GM13977 (cell line): ENCODE data around the gene POLR2E.

Source experiments
- DNase-seq: peaks from one replicate; pipeline ENCODE4 v3.0.0; 2012; ENCODE audit warnings: low spot score
- in situ Hi-C: fragments of 300-500 bp; cut with MboI; formaldehyde crosslinking; loops from one replicate; pipeline ENCODE4 v1.12.0; 2022; ENCODE audit warnings: low sequenced_read_pairs, low pct_unique_long_range_greater_than_20kb, mixed read lengths, inconsistent platforms; ENCODE audit not compliant: unreplicated experiment
- TF ChIP-seq, protein P1 (sequence below): IDR thresholded peaks from 2 replicates; pipeline ENCODE4 v1.5.1; 2012; ENCODE audit warnings: mild to moderate bottlenecking, control low read depth; ENCODE audit not compliant: insufficient read depth; ENCODE audit errors: extremely low read depth, missing control alignments

Gene POLR2E

DNA sequence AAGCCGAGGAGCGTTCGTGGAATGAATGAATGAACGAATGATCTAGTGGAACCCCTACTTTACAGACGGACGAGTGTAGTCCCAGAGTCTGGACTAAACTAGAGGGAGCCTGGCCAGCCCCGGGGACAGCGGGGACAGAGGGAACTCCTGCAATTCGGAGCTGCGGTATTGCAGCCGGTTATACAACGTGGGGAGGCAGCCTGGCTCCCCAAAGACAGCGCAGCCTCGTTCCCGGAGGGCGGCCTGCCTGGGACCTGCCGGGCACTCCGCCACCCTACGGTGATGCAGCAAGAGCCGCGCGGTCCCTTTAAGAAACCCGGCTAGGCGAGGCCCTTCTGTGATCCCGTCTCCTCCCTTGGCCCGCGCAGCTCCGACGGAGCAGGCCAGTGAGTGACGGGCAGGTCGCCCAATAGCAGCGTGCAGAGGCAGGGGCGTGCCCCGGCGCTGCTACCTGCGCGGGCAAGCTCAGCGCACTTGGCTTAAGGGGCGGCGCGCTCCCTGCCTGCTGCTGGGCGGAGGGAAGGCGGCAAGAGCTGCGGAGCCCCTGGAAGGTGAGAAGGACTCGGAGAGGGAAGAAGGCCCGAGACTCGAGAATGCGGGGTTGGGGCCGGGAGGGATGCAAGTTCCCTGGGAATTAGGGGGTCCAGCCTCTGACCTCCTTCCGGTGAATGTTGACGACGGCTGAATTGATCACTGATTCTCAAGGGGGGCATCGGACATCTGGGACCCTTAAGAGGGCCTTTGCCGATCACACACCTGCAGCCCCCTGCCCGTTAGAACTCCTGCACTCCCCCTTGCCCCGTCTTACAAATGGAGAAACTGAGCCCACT is 55.3 kb downstream of the POLR2E start, which contains the start of gene ABCA7:
Gene ABCA7 (plus strand): TSS at position 462 of the 830 bp plus-strand sequence. CDS start 1,255 bp downstream, outside the sequence.
- in situ Hi-C loops, result no loop called here
- TF ChIP-seq, protein P1, sequence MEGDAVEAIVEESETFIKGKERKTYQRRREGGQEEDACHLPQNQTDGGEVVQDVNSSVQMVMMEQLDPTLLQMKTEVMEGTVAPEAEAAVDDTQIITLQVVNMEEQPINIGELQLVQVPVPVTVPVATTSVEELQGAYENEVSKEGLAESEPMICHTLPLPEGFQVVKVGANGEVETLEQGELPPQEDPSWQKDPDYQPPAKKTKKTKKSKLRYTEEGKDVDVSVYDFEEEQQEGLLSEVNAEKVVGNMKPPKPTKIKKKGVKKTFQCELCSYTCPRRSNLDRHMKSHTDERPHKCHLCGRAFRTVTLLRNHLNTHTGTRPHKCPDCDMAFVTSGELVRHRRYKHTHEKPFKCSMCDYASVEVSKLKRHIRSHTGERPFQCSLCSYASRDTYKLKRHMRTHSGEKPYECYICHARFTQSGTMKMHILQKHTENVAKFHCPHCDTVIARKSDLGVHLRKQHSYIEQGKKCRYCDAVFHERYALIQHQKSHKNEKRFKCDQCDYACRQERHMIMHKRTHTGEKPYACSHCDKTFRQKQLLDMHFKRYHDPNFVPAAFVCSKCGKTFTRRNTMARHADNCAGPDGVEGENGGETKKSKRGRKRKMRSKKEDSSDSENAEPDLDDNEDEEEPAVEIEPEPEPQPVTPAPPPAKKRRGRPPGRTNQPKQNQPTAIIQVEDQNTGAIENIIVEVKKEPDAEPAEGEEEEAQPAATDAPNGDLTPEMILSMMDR, result no peak
- peak; percentile 97 for DNase-seq

DNA sequence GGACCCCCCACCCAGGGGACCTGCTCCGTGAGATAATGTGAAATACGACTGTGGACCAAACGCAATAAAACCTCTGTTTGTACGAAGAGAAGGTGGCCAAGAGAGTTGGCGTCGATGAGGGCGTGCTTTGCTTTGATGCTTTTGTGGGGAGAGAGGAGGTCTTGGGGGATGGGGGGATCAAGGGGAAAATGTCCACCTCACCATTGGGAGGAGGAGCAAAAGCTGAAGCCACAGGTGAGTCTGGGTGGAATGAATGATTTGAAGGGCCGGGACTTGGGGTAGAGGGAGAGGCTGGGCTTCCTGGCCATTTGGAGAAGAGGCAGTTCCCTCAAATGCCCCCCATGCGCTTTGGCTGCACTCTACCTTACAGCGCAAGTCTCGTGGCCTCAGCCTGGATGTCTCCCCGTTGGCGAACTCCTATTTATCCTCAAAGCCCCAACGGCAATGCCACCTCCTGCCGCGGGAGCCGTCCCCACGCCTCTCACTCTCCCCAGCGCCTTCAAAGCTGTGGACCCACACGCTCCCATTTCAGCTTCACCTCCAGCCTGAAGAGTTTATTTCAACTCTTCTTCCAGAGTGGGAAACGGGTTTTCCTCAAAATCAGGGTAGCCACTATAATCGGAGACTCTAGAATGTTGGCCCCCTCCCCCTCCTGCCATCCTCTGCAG is 56.1 kb downstream of the POLR2E start:
- in situ Hi-C loops, result no loop called here
- TF ChIP-seq, protein P1, result no peak
- no peak for DNase-seq

DNA sequence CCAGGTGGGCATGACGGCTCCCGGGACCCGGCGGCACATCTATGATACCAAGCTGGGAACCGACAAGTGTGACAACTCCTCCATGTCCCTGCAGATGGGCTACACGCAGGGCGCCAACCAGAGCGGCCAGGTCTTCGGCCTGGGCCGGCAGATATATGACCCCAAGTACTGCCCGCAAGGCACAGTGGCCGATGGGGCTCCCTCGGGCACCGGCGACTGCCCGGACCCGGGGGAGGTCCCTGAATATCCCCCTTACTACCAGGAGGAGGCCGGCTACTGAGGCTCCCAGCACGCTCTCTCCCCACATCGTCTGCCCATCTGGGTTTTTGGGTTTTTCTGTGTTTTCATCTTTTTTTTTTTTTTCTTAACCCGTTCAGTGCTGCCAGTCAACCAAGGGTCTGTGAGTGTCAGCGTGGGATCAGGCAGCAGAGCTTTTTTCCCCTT is 57.5 kb downstream of the POLR2E start:
- in situ Hi-C loops, result no loop called here
- DNase-seq, result no peak

More for the DNA sequence above, 57.5 kb downstream of the POLR2E start:
- TF ChIP-seq, protein P1, result no peak
